H1 (cell line): ENCODE results near the gene VASH1. TPM values are rescaled to one million over a fixed set of nuclear protein-coding genes. Genes with fewer than 3 reads are reported as not detected.

Experiments used
- CTCF ChIA-PET: fragments of 300-600 bp; sonication (Branson Sonifier 250); formaldehyde crosslinking; loops from one replicate; lab custom pipeline; 2021; ENCODE audit not compliant: partially characterized antibody; lab: Charles Lee
- POLR2A ChIA-PET: fragments of 300-600 bp; sonication (Branson Sonifier 250); formaldehyde crosslinking; loops from one replicate; lab custom pipeline; 2021; ENCODE audit warnings: inconsistent platforms; ENCODE audit not compliant: partially characterized antibody; lab: Charles Lee
- DNase-seq, 2 experiments: peaks; one replicate each; pipeline versions ENCODE4 v3.0.0 to v3.0.0-alpha.2; 2010 to 2022; ENCODE audit warnings: low spot score in 2 of 2, low read depth in 1 of 2, mixed read lengths in 1 of 2
- FAIRE-seq: peaks from 2 replicates; lab custom pipeline; 2011; peaks lifted over from hg19 to GRCh38; lab: Jason Lieb, UNC
- H2AFZ ChIP-seq: 2 replicates; pipeline ENCODE4 v1.8.1; 2012; ENCODE audit warnings: low read length, inconsistent platforms
- H2AK5ac ChIP-seq: 2 replicates; pipeline ENCODE4 v1.6.1; 2013; ENCODE audit warnings: low read depth, low read length
- H2BK120ac ChIP-seq: replicated peaks from 2 replicates; pipeline ENCODE3; 2013; ENCODE audit warnings: low read depth, low read length, inconsistent platforms
- H2BK12ac ChIP-seq: 2 replicates; pipeline ENCODE4 v1.6.1; 2013; ENCODE audit warnings: low read depth, low read length
- H2BK15ac ChIP-seq: 2 replicates; pipeline ENCODE4 v1.6.1; 2013; ENCODE audit warnings: low read length
- H2BK20ac ChIP-seq: 2 replicates; pipeline ENCODE4 v1.6.1; 2013; ENCODE audit warnings: low read length
- H2BK5ac ChIP-seq: 2 replicates; pipeline ENCODE4 v1.6.1; 2013; ENCODE audit warnings: low read depth, low read length
- H3K14ac ChIP-seq: 2 replicates; pipeline ENCODE4 v1.6.1; 2013; ENCODE audit warnings: inconsistent platforms; ENCODE audit not compliant: insufficient read length
- H3K18ac ChIP-seq: 2 replicates; pipeline ENCODE4 v1.6.1; 2013; ENCODE audit warnings: low read length; ENCODE audit errors: extremely low read depth
- H3K23ac ChIP-seq: 2 replicates; pipeline ENCODE4 v1.6.1; 2013; ENCODE audit warnings: inconsistent platforms; ENCODE audit not compliant: insufficient read length
- H3K23me2 ChIP-seq: 2 replicates; pipeline ENCODE4 v1.6.1; 2013; ENCODE audit warnings: low read depth, low read length
- H3K27ac ChIP-seq: 2 replicates; pipeline ENCODE4 v1.6.1; 2011; ENCODE audit warnings: low read depth, low read length, inconsistent platforms
- H3K27me3 ChIP-seq, 4 experiments: replicated peaks in 1 of 4; 1 replicate in 1 of 4; 2 replicates in 3 of 4; pipeline versions ENCODE4 v1.6.1 to v1.8.1; 2011 to 2013; ENCODE audit warnings: low read length in 3 of 4, mild to moderate bottlenecking in 3 of 4, inconsistent platforms in 2 of 4, mixed read lengths in 2 of 4, moderate library complexity in 1 of 4; ENCODE audit not compliant: control insufficient read depth in 3 of 4, insufficient read depth in 3 of 4; ENCODE audit errors: extremely low read depth in 1 of 4
- H3K36me3 ChIP-seq, 4 experiments: 2 replicates each; pipeline versions ENCODE4 v1.6.1 to v1.8.1; 2011 to 2013; ENCODE audit warnings: mild to moderate bottlenecking in 4 of 4, low read length in 3 of 4, moderate library complexity in 2 of 4, control low read depth in 1 of 4, inconsistent platforms in 1 of 4; ENCODE audit not compliant: insufficient read depth in 4 of 4, control insufficient read depth in 2 of 4
- H3K4ac ChIP-seq: replicated peaks from 2 replicates; pipeline ENCODE3; 2013; ENCODE audit warnings: low read length, low read depth, mixed read lengths, inconsistent platforms; ENCODE audit not compliant: insufficient read length
- H3K4me1 ChIP-seq, 4 experiments: replicated peaks in 1 of 4; 1 replicate in 1 of 4; 2 replicates in 3 of 4; pipeline versions ENCODE4 v1.6.1 to v1.8.1; 2011 to 2013; ENCODE audit warnings: low read length in 3 of 4, inconsistent platforms in 2 of 4, mixed read lengths in 1 of 4; ENCODE audit not compliant: insufficient read depth in 4 of 4, control insufficient read depth in 3 of 4
- H3K4me2 ChIP-seq, 2 experiments: 2 replicates each; pipeline versions ENCODE4 v1.6.1 to v1.8.1; 2011 to 2013; ENCODE audit warnings: low read depth in 2 of 2, low read length in 2 of 2, control low read depth in 1 of 2, inconsistent platforms in 1 of 2, mild to moderate bottlenecking in 1 of 2; ENCODE audit not compliant: insufficient read depth in 1 of 2
- H3K4me3 ChIP-seq, 4 experiments: fragments of 200-600, 300-600 bp in 1 of 4; sonication (generic), shearing (Covaris generic), sonication (Bioruptor Twin) in 1 of 4; 2 replicates each; pipeline versions ENCODE4 v1.5.1 to v1.8.1; 2011 to 2016; ENCODE audit warnings: low read length in 4 of 4, low read depth in 3 of 4, control low read depth in 2 of 4, inconsistent platforms in 2 of 4, mild to moderate bottlenecking in 2 of 4, mixed read lengths in 1 of 4, moderate library complexity in 1 of 4; ENCODE audit not compliant: insufficient read depth in 2 of 4; ENCODE audit errors: extremely low read depth in 1 of 4
- H3K56ac ChIP-seq: replicated peaks from 2 replicates; pipeline ENCODE3; 2013; ENCODE audit warnings: low read depth, mild to moderate bottlenecking, mixed read lengths, low read length, inconsistent platforms; ENCODE audit not compliant: insufficient read length
- H3K79me1 ChIP-seq: 2 replicates; pipeline ENCODE4 v1.6.1; 2013; ENCODE audit warnings: low read depth, low read length, control low read depth
- H3K79me2 ChIP-seq, 2 experiments: 2 replicates each; pipeline versions ENCODE4 v1.6.1 to v1.8.1; 2012 to 2013; ENCODE audit warnings: low read length in 2 of 2, mild to moderate bottlenecking in 2 of 2, inconsistent platforms in 1 of 2; ENCODE audit not compliant: insufficient read depth in 2 of 2, control insufficient read depth in 1 of 2
- H3K9ac ChIP-seq, 4 experiments: replicated peaks in 1 of 4; 1 replicate in 1 of 4; 2 replicates in 3 of 4; pipeline versions ENCODE4 v1.6.1 to v1.8.1; 2011 to 2013; ENCODE audit warnings: low read depth in 3 of 4, low read length in 3 of 4, control low read depth in 2 of 4, mild to moderate bottlenecking in 2 of 4, moderate library complexity in 2 of 4, inconsistent platforms in 1 of 4; ENCODE audit errors: extremely low read depth in 1 of 4
- H3K9me3 ChIP-seq, 2 experiments: 2 replicates each; pipeline versions ENCODE4 v1.6.1 to v1.8.1; 2012 to 2013; ENCODE audit warnings: mild to moderate bottlenecking in 2 of 2, moderate library complexity in 2 of 2, control low read depth in 1 of 2, inconsistent platforms in 1 of 2, low read depth in 1 of 2, low read length in 1 of 2, mixed read lengths in 1 of 2; ENCODE audit not compliant: insufficient read depth in 2 of 2
- H4K20me1 ChIP-seq, 2 experiments: replicated peaks in 1 of 2; 2 replicates each; pipeline versions ENCODE3 to v1.8.1; 2011 to 2013; ENCODE audit warnings: inconsistent platforms in 2 of 2, low read length in 2 of 2, mild to moderate bottlenecking in 1 of 2; ENCODE audit not compliant: insufficient read depth in 2 of 2, control insufficient read depth in 1 of 2
- H4K5ac ChIP-seq: 2 replicates; pipeline ENCODE4 v1.6.1; 2013; ENCODE audit warnings: low read length, low read depth, mixed read lengths, inconsistent platforms; ENCODE audit not compliant: insufficient read length
- H4K8ac ChIP-seq: 2 replicates; pipeline ENCODE4 v1.8.0; 2013; ENCODE audit warnings: mild to moderate bottlenecking, moderate library complexity, low read length, inconsistent platforms; ENCODE audit not compliant: insufficient read depth; ENCODE audit errors: extremely low read depth
- H4K91ac ChIP-seq: replicated peaks from 2 replicates; pipeline ENCODE3; 2013; ENCODE audit warnings: low read length, mixed read lengths, inconsistent platforms; ENCODE audit not compliant: insufficient read length
- GABPA ChIP-seq: IDR thresholded peaks from 2 replicates; pipeline ENCODE4 v1.6.1; 2011; ENCODE audit warnings: mild to moderate bottlenecking, low read length, moderate library complexity, borderline replicate concordance; ENCODE audit not compliant: insufficient read depth
- HDAC2 ChIP-seq, 2 experiments: fragments of 300-600 bp in 1 of 2; sonication (generic) in 1 of 2; IDR thresholded peaks; 2 replicates each; pipeline ENCODE4 v1.6.1; 2011 to 2012; ENCODE audit warnings: low read depth in 2 of 2, low read length in 2 of 2, mild to moderate bottlenecking in 2 of 2, moderate library complexity in 2 of 2, borderline replicate concordance in 1 of 2, inconsistent platforms in 1 of 2
- KDM1A ChIP-seq: fragments of 200-600, 300-600 bp; sonication (generic); IDR thresholded peaks from 2 replicates; pipeline ENCODE4 v1.7.1; 2016; ENCODE audit warnings: mild to moderate bottlenecking, low read length, borderline replicate concordance
- NANOG ChIP-seq: IDR thresholded peaks from 2 replicates; pipeline ENCODE4 v1.6.1; 2011; ENCODE audit warnings: low read length, low read depth, mild to moderate bottlenecking, inconsistent platforms; ENCODE audit not compliant: insufficient read depth, poor library complexity, severe bottlenecking
- POLR2AphosphoS5 ChIP-seq: IDR thresholded peaks from 2 replicates; pipeline ENCODE4 v1.6.1; 2011; ENCODE audit warnings: low read depth, low read length
- SIX5 ChIP-seq: IDR thresholded peaks from 2 replicates; pipeline ENCODE4 v1.6.1; 2011; ENCODE audit warnings: mild to moderate bottlenecking, low read depth, low read length
- SP2 ChIP-seq: IDR thresholded peaks from 2 replicates; pipeline ENCODE4 v1.6.1; 2012; ENCODE audit warnings: mild to moderate bottlenecking, low read length, inconsistent platforms
- ZNF274 ChIP-seq: IDR thresholded peaks from 2 replicates; pipeline ENCODE4 v1.7.0; 2012; ENCODE audit warnings: low read length, borderline replicate concordance; ENCODE audit errors: extremely low read depth
- WGBS, 2 experiments: shearing (Covaris generic) in 1 of 2; methylation state at CpG; one replicate each; pipeline versions ENCODE4 v1.1.6 to v1.1.7; 2013 to 2015; ENCODE audit warnings: low lambda C conversion rate in 2 of 2, mixed read lengths in 2 of 2, inconsistent platforms in 1 of 2, low coverage in 1 of 2, missing lambda C conversion rate in 1 of 2; ENCODE audit not compliant: insufficient replicate concordance in 2 of 2, insufficient coverage in 1 of 2, insufficient read length in 1 of 2; ENCODE audit errors: extremely low coverage in 1 of 2, missing lambda C conversion rate in 1 of 2; 5-methylcytosine and 5-hydroxymethylcytosine counted together
- polyA plus RNA-seq, 7 experiments: library from polyadenylated mRNA; depleted of rRNA in 3 of 7; stranded (reverse) in 5 of 7; unstranded in 2 of 7; fragments of >200 nt in 5 of 7; fragments of 200-250 nt in 2 of 7; gene quantifications; 1 replicate in 5 of 7; 2 replicates in 1 of 7; 4 replicates in 1 of 7; pipeline versions ENCODE4 v1.2.1 to v1.2.3, GENCODE V29; 2011 to 2013; ENCODE audit warnings: missing spikeins in 2 of 7, mixed read lengths in 2 of 7
- total RNA-seq: library from RNA; stranded (reverse); fragmentation: NEBNext Ultra II Directional; extraction: Animal tissue kit (Norgen Biotek cat#: 25700); gene quantifications from 2 replicates; pipeline ENCODE4 v1.2.1, GENCODE V29; 2021

The VASH1 gene
- total and polyA plus RNA-seq, 2 of the 8 experiments (the other 6 are each of a cell fraction or from before 2014, with no cell fraction given), result 3.1 to 6.4 TPM

DNA sequence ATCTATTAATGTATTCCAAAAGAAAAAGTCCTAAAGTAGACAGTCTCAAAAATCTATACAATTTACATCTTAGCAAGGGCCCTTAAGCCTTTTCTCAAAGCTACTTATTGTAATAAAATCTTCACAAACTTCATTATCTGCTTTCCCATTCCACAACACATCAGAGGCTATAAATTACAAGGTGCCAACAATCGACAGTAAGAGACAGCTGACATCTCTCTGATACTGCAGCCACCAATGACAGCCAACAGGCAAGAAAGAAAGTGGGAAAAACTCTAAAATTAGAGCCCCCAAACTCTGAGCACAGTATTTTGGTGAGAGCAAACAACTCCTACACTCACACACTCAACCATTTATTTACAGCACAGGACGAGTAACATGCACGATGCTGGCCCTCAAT lies 49.3 kb downstream of the VASH1 start:
- H4K20me1 ChIP-seq, result peaks cover 3 to 6% of the 10 kb centered on the region in 2 experiments
- H3K4me1 ChIP-seq, result peaks cover 2 to 9% (median 3%) of the 10 kb centered on the region in 4 experiments; a peak in 3 of 7 replicates
- ChIA-PET POLR2A (interaction anchor here (1.1 to 2.5 kb wide), 2 partner anchors 19 to 23 kb away, joined by 3 to 7 read pairs; no protein-coding TSS in a partner anchor), CTCF (interaction anchor here (0.6 to 7.0 kb wide), 12 partner anchors 7 to 649 kb away, joined by 3 to 52 read pairs (median 3); no protein-coding TSS in a partner anchor)
- H3K14ac ChIP-seq, result no peak overlapping the region
- no peak overlapping the region for H2AFZ ChIP-seq
- peaks cover 10 to 28% (median 23%) of the 10 kb centered on the region in 4 experiments; a peak in 7 of 8 replicates for H3K36me3 ChIP-seq
- no peak overlapping the region for H3K4me2 ChIP-seq
- no peak overlapping the region for H3K4ac ChIP-seq
- H2AK5ac ChIP-seq, result no peak overlapping the region
- no peak overlapping the region for H3K27ac ChIP-seq
- no peak overlapping the region for H3K18ac ChIP-seq
- no peak overlapping the region for H2BK5ac ChIP-seq
- DNase-seq (no peak), FAIRE-seq (no peak)
- H3K4me3 ChIP-seq, result no peak overlapping the region
- H4K91ac ChIP-seq, result no peak overlapping the region
- no peak overlapping the region for H3K23ac ChIP-seq
- no peaks in the 10 kb centered on the region for H3K79me1 ChIP-seq
- H4K5ac ChIP-seq, result no peak overlapping the region
- TF ChIP-seq POLR2AphosphoS5, result no peak
- TF ChIP-seq SP2, result no peak
- no peak for TF ChIP-seq SIX5
- no peak for TF ChIP-seq HDAC2 (IDR thresholded peaks at IDR 0.05; ENCODE audit: borderline replicate concordance in 1 of 2, low read depth in 2 of 2, low read length in 2 of 2)
- no peak for TF ChIP-seq ZNF274
- TF ChIP-seq NANOG, result no peak
- no peak for TF ChIP-seq KDM1A
- TF ChIP-seq GABPA, result no peak
- no peak overlapping the region for H2BK15ac ChIP-seq
- no peaks in the 10 kb centered on the region for H3K27me3 ChIP-seq
- no peak overlapping the region for H4K8ac ChIP-seq
- no peak overlapping the region for H3K56ac ChIP-seq
- no peak overlapping the region for H2BK12ac ChIP-seq
- no peak overlapping the region for H2BK120ac ChIP-seq
- 97% methylated on average over 3 of the region's 3 CpGs; no CpG with 5 or more reads in 1 of the 2 experiments for WGBS, 2 experiments
- H3K9me3 ChIP-seq, result no peaks in the 10 kb centered on the region
- peaks cover 5% of the 10 kb centered on the region; the same call in 1 of the 2 replicates for H3K23me2 ChIP-seq
- H2BK20ac ChIP-seq, result no peak overlapping the region
- H3K9ac ChIP-seq, result no peak overlapping the region
- H3K79me2 ChIP-seq, result peaks cover 0 to 20% of the 10 kb centered on the region in 2 experiments; a peak in 2 of 4 replicates
